SJSA1 (cell line): ENCODE results near the gene TAF3. TPM values are rescaled to one million over a fixed set of nuclear protein-coding genes. Genes with fewer than 3 reads are reported as not detected.

Experiments
- DNase-seq, 2 experiments: peaks; one replicate each; pipeline ENCODE4 v3.0.0-alpha.2; 2015 to 2020; ENCODE audit warnings: low spot score in 2 of 2, low read depth in 1 of 2
- H3K27ac ChIP-seq: fragments of 250-450 bp; sonication (Bioruptor Pico); 2 replicates; pipeline ENCODE4 v1.5.1; 2020; ENCODE audit warnings: mild to moderate bottlenecking, moderate library complexity
- H3K27me3 ChIP-seq: fragments of 250-450 bp; sonication (Bioruptor Pico); replicated peaks from 2 replicates; pipeline ENCODE4 v1.5.1; 2020; ENCODE audit warnings: mild to moderate bottlenecking, moderate library complexity
- H3K36me3 ChIP-seq: fragments of 250-450 bp; sonication (Bioruptor Pico); 2 replicates; pipeline ENCODE4 v1.5.1; 2020; ENCODE audit warnings: mild to moderate bottlenecking
- H3K4me1 ChIP-seq: fragments of 250-450 bp; sonication (Bioruptor Pico); replicated peaks from 2 replicates; pipeline ENCODE4 v1.6.1; 2021; ENCODE audit warnings: mild to moderate bottlenecking
- H3K4me3 ChIP-seq: fragments of 250-450 bp; sonication (Bioruptor Pico); 2 replicates; pipeline ENCODE4 v1.5.1; 2020; ENCODE audit warnings: mild to moderate bottlenecking
- H3K9me3 ChIP-seq: fragments of 250-450 bp; sonication (Bioruptor Pico); replicated peaks from 2 replicates; pipeline ENCODE4 v1.5.1; 2020; ENCODE audit warnings: mild to moderate bottlenecking
- total RNA-seq: library from RNA; depleted of rRNA; stranded (reverse); fragments of >200 nt; shearing (Covaris generic); gene quantifications from 2 replicates; pipeline ENCODE4 v1.2.3, GENCODE V29; 2014

Gene TAF3
- total RNA-seq, 1 experiment from 2014 or later: 4.4 TPM

GRCh38 chr10:8042721-8043568 is 224.6 kb downstream of the TAF3 start:
- Histone ChIP-seq H3K27me3 (peaks cover 97% of the 10 kb centered on the region), H3K4me3 (no peak overlapping the region), H3K4me1 (no peaks in the 10 kb centered on the region), H3K9me3 (0 out of 2 replicates have a peak, but pooled peaks cover 5% of the 10 kb centered on the region), H3K36me3 (no peaks in the 10 kb centered on the region), H3K27ac (no peak overlapping the region)
- DNase-seq: no peak

GRCh38 chr10:8043569-8044306 is 225.4 kb downstream of the TAF3 start:
- no peaks in the 10 kb centered on the region for H3K4me1 ChIP-seq
- H3K27me3 ChIP-seq: peaks cover 96% of the 10 kb centered on the region
- no peak overlapping the region for H3K4me3 ChIP-seq
- no peak for DNase-seq
- 0 out of 2 replicates have a peak, but pooled peaks cover 5% of the 10 kb centered on the region for H3K9me3 ChIP-seq
- no peak overlapping the region for H3K27ac ChIP-seq
- H3K36me3 ChIP-seq: no peaks in the 10 kb centered on the region

- peaks cover 93% of the 10 kb centered on the region for H3K27me3 ChIP-seq
These were observed 226.1 kb downstream of the TAF3 start for GRCh38 chr10:8044331-8044907.

GRCh38 chr10:8044908-8045725 is 226.8 kb downstream of the TAF3 start:
- peaks cover 11% of the 10 kb centered on the region for H3K4me1 ChIP-seq
- no peak for DNase-seq
- no peak overlapping the region for H3K27ac ChIP-seq
- no peaks in the 10 kb centered on the region for H3K36me3 ChIP-seq
- H3K27me3 ChIP-seq: peaks cover 93% of the 10 kb centered on the region
- no peak overlapping the region for H3K4me3 ChIP-seq
- H3K9me3 ChIP-seq: 0 out of 2 replicates have a peak, but pooled peaks cover 3% of the 10 kb centered on the region

More at GRCh38 chr10:8044331-8044907, 226.1 kb downstream of the TAF3 start:
- no peak overlapping the region for H3K4me3 ChIP-seq
- peaks cover 4% of the 10 kb centered on the region for H3K4me1 ChIP-seq
- H3K36me3 ChIP-seq: no peaks in the 10 kb centered on the region
- no peak overlapping the region for H3K27ac ChIP-seq
- H3K9me3 ChIP-seq: 0 out of 2 replicates have a peak, but pooled peaks cover 4% of the 10 kb centered on the region
- no peak for DNase-seq

GRCh38 chr10:8045726-8046494 is 227.6 kb downstream of the TAF3 start:
- H3K27me3 ChIP-seq: peaks cover 93% of the 10 kb centered on the region
- H3K4me1 ChIP-seq: peaks cover 18% of the 10 kb centered on the region
- DNase-seq: no peak
- H3K36me3 ChIP-seq: no peaks in the 10 kb centered on the region
- no peak overlapping the region for H3K4me3 ChIP-seq
- no peak overlapping the region for H3K27ac ChIP-seq
- H3K9me3 ChIP-seq: 0 out of 2 replicates have a peak, but pooled peaks cover 3% of the 10 kb centered on the region

- peaks cover 18% of the 10 kb centered on the region for H3K4me1 ChIP-seq
- no peak overlapping the region for H3K27ac ChIP-seq
- H3K27me3 ChIP-seq: peaks cover 91% of the 10 kb centered on the region
- 0 out of 2 replicates have a peak, but pooled peaks cover 3% of the 10 kb centered on the region for H3K9me3 ChIP-seq
- H3K36me3 ChIP-seq: no peaks in the 10 kb centered on the region
- no peak for DNase-seq
- H3K4me3 ChIP-seq: no peak overlapping the region
These were observed 229.4 kb downstream of the TAF3 start for GRCh38 chr10:8047452-8048280.

GRCh38 chr10:8048281-8049008 is 230.1 kb downstream of the TAF3 start:
- H3K27ac ChIP-seq: no peak overlapping the region
- DNase-seq: no peak
- no peaks in the 10 kb centered on the region for H3K36me3 ChIP-seq
- peaks cover 88% of the 10 kb centered on the region for H3K27me3 ChIP-seq
- 0 out of 2 replicates have a peak, but pooled peaks cover 3% of the 10 kb centered on the region for H3K9me3 ChIP-seq
- peaks cover 23% of the 10 kb centered on the region for H3K4me1 ChIP-seq
- no peak overlapping the region for H3K4me3 ChIP-seq

- H3K27ac ChIP-seq: no peak overlapping the region
- no peak for DNase-seq
- no peaks in the 10 kb centered on the region for H3K36me3 ChIP-seq
- peak overlapping the region; percentile 32 for H3K4me3 ChIP-seq
- H3K4me1 ChIP-seq: peaks cover 29% of the 10 kb centered on the region
- H3K9me3 ChIP-seq: no peaks in the 10 kb centered on the region
- H3K27me3 ChIP-seq: peaks cover 80% of the 10 kb centered on the region
These were observed 230.9 kb downstream of the TAF3 start for GRCh38 chr10:8049045-8049864.

- peak in 1 of 2 experiments; percentile 21 for DNase-seq
- Histone ChIP-seq H3K4me3 (peak overlapping the region; percentile 32), H3K4me1 (peaks cover 32% of the 10 kb centered on the region), H3K27me3 (peaks cover 72% of the 10 kb centered on the region), H3K9me3 (no peaks in the 10 kb centered on the region), H3K36me3 (no peaks in the 10 kb centered on the region), H3K27ac (no peak overlapping the region)
These were observed 231.7 kb downstream of the TAF3 start for GRCh38 chr10:8049865-8050555.

- Histone ChIP-seq H3K9me3 (no peaks in the 10 kb centered on the region), H3K36me3 (no peaks in the 10 kb centered on the region), H3K27me3 (peaks cover 66% of the 10 kb centered on the region), H3K27ac (no peak overlapping the region), H3K4me3 (peak overlapping the region; percentile 32), H3K4me1 (peaks cover 33% of the 10 kb centered on the region)
- DNase-seq: peak in 1 of 2 experiments; percentile 54
These were observed 232.3 kb downstream of the TAF3 start for GRCh38 chr10:8050556-8051108.
